GM21619 (cell line): ENCODE measurements around the gene MAFB.

ENCODE experiments used
- ATAC-seq: cut with Tn5 transposase; IDR thresholded peaks from one replicate; pipeline ENCODE4 v1.9.1; 2021; ENCODE audit not compliant: unreplicated experiment

The MAFB gene

GRCh38 chr20:40682104-40682981, 6.7 kb downstream of the MAFB start:
- no peak for ATAC-seq

- ATAC-seq: no peak
Observed at GRCh38 chr20:40681684-40682083, 7.4 kb downstream of the MAFB start.

- no peak for ATAC-seq
Observed at GRCh38 chr20:40681165-40681564, 7.9 kb downstream of the MAFB start.

- peak; percentile 90 for ATAC-seq
Observed at GRCh38 chr20:40680161-40680959, 8.7 kb downstream of the MAFB start.

- no peak for ATAC-seq
Observed at GRCh38 chr20:40679184-40679583, 9.9 kb downstream of the MAFB start.

GRCh38 chr20:40678286-40678875, 10.7 kb downstream of the MAFB start:
- ATAC-seq: no peak

- no peak for ATAC-seq
Observed at GRCh38 chr20:40677343-40677924, 11.6 kb downstream of the MAFB start.

- no peak for ATAC-seq
Observed at GRCh38 chr20:40676491-40677269, 12.4 kb downstream of the MAFB start.

- no peak for ATAC-seq
Observed at GRCh38 chr20:40675599-40676221, 13.3 kb downstream of the MAFB start.

- no peak for ATAC-seq
Observed at GRCh38 chr20:40673442-40673841, 15.6 kb downstream of the MAFB start.

- no peak for ATAC-seq
Observed at GRCh38 chr20:40672095-40672494, 16.9 kb downstream of the MAFB start.

- no peak for ATAC-seq
Observed at GRCh38 chr20:40670253-40670652, 18.8 kb downstream of the MAFB start.

GRCh38 chr20:40669692-40670091, 19.3 kb downstream of the MAFB start:
- no peak for ATAC-seq

- no peak for ATAC-seq
Observed at GRCh38 chr20:40668449-40669228, 20.4 kb downstream of the MAFB start.

- no peak for ATAC-seq
Observed at GRCh38 chr20:40667503-40667902, 21.5 kb downstream of the MAFB start.

- no peak for ATAC-seq
Observed at GRCh38 chr20:40666336-40666735, 22.7 kb downstream of the MAFB start.

- ATAC-seq: no peak
Observed at GRCh38 chr20:40664891-40665290, 24.1 kb downstream of the MAFB start.

- no peak for ATAC-seq
Observed at GRCh38 chr20:40663991-40664880, 24.8 kb downstream of the MAFB start.
